Hematopoietic multipotent progenitor cell treated with erythropoietin and hydrocortisone succinate and interleukin-3 and kit ligand, for 8 days (in vitro differentiated cells): ENCODE results near the gene PGK2.
"Not testable (repeated sequence)": the region's sequence is repeated elsewhere in the genome, so short reads cannot be mapped to it uniquely, and the experiment has no call there.

Experiments used
- DNase-seq: peaks from one replicate; pipeline ENCODE4 v3.0.0-alpha.2; 2015

PGK2 gene

DNA sequence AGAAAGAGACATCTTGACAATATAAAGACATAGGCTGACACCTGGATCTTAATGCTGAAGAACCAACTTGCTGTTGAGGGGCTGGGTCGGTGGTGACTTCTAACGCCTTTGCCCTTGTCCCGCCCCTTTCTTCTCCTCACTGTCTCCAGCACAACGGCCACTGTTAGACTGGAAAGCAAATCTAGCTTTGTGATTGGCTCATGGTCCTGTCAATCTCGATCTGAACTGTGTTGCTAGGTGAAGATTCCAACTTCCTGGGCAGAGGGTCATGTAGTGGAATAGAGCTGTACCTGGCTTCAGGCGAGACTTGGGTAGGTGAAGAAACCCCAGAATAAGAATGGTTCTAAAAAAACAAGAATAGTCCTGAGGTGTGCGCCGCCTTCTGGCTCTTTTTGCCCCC is at the start of gene PGK2:
PGK2 (minus strand) TSS at position 110 of the 400 bp plus-strand sequence; CDS start at position 12, 98 bp downstream.
- DNase-seq: no peak

DNA sequence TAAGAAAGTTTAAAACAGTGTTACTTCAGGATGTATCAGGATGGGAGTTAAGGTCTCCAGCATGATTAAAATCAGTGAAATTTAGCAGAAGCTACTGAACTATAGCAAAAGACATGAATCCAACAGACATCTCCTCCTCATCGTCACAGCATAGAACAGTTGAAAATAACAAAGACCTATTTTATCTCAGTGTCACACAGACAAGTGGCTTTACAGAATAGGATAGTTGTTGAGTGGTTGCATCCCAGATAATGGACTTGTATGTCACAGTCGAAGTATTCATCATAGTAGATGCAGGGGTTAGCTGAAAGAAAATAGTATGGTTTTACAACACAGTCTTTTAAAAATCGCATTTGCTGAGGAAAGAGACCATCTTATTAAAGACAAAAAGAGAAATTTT is 48.1 kb upstream of the PGK2 start:
- DNase-seq: peak; percentile 52

DNA sequence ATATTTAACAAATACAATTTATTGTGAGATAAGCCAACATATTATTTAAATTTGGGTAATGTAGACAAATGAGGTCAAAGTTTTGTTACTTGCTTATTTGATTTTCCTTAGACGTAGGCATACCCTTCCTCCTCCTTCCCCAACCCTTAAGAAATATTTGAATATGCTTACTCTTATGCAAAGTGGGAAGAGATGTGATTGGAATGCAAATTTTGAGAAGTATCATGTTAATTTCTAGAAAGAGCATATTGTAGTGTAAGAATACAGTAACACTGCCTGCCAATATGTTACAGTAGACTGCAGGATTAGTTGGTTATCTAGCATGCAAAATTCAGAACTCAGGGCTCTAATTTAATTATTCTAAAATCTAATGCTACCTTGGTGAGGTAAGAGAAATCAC is 46.3 kb upstream of the PGK2 start:
- DNase-seq: no peak

DNA sequence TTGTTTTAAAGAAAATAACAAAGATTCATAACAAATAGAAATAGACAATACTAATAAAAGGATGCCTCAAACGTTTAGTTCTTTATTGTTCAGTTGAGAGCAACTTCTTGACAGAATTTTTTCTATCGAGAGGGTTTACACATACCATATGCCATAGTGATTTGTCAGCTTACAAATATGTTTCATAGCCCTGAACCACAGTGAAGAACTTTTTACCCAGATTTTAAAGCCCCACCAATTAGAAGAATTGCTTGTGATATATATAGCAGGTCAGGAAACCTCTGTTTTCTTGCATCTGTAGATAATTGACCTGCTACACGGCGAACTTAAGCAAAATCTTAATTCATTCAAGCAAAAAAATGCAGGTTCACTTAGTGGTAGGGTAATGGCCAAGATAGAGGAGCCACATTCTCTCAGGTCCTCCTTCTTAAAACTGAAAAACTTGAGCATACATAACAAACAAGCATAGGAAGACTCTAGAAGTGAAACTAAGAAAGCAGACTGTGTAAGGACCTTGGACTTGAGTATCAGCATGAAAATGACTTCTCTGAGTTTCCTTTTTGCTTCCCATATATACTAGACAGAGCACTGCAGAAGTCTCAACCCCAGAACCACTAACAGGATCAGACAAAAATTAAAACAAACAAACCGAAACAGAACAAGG is 39.8 kb upstream of the PGK2 start:
- peak; percentile 53 for DNase-seq

DNA sequence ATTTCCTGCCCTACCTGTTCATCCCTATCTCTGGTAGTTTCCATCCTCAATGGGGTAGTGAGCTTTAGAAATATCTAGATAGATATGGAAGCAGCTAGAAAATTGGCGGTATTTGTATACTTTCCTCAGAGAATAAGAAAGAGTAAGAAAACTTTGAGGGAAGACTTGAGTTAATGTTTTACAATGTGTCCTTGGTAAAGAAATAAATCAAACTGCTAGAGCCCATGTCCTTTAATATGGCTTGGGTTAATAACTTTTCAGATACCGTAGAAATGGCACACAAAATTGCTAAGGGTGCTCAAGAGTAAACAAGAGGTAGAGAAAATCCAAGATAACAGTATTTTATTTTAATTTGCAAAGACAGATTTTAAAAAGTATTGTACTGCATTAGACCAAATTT is 28.1 kb upstream of the PGK2 start:
- no peak for DNase-seq

DNA sequence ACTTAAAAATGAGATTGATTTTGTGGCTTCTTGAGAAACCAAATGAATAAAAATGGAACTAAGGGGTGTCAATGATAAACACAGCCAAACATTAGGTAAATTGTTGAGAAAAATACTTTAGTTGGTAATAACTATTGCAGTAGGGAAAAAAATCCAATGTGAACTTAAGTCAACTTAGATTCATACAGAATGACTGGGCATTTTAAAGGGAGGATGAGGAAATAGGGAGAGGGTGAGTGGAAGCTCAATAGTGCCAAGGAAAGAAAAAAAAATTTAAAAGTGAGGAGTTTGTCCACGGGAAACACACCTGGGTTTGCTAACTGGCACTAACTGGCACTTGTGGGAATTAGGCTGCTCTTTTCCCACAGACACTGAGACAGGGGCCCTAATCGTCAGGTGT is 26.2 kb upstream of the PGK2 start:
- no peak for DNase-seq

DNA sequence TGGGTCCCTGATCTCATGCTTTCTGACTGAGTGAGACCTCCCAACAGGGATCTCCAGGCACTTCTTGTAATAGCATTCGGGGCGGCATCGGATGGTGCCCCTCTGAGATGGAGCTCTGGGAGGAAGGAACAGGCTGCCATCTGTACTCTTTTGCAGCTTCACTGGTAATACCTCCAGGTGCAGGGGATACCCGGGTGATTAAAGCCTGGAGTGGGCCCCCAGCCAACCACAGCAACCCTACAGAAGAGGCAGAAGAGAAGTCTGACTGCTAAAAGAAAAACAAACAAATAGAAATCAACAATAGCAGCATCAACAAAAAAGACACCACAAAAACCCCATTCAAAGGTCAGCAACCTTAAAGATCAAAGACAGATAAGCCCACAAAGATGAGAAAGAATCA is 19.1 kb upstream of the PGK2 start:
- DNase-seq: no peak

DNA sequence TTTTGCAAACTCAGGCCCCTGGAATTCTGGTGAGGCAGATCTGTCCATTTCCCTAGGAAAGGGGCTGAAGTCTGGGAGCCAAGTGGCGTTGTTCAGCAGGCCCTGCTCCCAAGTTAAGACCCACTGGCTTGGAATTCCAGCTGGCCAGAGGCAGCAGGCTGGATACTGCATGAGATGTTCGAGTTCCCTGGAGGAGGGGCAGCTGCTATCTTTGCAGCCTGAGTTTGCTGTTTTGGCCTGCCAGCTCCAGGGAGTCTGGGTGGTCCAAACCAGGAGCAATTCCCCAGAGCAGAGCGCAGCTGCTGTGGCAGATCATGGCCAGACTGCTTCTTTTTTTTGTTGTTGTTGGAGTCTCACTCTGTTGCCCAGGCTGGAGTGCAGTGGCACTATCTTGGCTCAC is 18.2 kb upstream of the PGK2 start:
- DNase-seq: no peak

DNA sequence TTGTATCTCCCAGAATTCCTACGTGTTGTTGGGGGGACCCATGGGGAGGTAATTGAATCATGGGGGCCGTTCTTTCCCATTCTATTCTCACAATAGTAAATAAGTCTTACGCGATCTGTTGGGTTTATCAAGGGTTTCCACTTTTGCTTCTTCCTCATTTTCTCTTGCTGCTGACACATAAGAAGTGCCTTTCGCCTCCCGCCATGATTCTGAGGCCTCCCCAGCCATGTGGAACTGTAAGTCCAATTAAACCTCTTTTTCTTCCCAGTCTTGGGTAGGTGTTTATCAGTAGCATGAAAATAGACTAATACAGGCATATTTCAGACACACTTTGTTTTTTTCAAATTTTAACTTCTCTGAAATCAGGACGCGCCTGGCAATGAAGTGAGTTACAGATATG is 14.4 kb upstream of the PGK2 start:
- no peak for DNase-seq

DNA sequence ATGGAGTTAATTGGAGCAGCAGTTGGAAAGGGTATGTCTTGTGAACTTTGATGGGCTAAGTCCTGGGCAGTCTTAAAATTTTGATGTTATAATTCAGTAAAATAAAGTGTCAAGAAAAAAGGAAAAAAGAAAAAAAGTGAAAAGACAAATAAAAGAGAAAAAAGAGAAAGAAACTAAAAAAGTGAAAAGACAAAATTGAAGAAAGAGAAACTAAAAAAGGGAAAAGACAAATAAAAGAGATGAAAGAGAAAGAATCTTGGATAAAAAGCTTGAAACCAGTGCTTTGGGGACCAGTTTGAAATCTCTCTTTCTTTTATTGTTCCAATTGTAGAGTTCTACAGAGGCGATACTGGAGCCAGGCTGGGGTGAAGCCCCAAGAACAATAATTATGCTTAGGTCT is 12.0 kb upstream of the PGK2 start:
- no peak for DNase-seq

DNA sequence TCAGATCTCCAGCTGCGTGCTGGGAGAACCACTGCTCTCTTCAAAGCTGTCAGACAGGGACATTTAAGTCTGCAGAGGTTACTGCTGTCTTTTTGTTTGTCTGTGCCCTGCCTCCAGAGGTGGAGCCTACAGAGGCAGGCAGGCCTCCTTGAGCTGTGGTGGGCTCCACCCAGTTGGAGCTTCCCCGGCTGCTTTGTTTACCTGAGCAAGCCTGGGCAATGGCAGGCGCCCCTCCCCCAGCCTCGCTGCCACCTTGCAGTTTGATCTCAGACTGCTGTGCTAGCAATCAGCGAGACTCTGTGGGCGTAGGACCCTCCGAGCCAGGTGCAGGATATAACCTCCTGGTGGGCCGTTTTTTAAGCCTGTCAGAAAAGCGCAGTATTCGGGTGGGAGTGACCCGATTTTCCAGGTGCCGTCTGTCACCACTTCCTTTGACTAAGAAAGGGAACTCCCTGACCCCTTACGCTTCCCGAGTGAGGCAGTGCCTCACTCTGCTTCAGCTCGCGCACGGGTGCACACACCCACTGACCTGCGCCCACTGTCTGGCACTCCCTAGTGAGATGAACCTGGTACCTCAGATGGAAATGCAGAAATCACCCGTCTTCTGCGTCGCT is 9.9 kb upstream of the PGK2 start:
- not testable (repeated sequence) for DNase-seq

DNA sequence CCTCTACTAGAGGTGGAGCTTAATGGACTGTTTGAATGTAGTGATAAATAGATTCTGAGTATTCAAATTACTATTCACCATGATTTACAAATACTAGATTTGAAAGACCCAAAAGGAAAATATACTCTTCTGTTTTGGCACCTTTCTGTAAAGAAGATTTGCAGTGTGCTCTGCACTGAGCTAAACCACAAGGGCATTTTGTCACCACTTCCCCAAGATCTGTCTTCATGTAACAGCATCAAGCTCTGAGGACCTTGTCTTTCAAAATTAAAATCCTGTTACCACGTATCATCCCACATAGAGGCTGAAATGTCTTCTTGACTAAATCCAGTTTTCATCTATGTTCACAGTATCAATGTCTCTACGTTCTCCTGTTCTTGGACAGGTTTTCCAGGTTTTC is 3.3 kb upstream of the PGK2 start:
- DNase-seq: no peak

DNA sequence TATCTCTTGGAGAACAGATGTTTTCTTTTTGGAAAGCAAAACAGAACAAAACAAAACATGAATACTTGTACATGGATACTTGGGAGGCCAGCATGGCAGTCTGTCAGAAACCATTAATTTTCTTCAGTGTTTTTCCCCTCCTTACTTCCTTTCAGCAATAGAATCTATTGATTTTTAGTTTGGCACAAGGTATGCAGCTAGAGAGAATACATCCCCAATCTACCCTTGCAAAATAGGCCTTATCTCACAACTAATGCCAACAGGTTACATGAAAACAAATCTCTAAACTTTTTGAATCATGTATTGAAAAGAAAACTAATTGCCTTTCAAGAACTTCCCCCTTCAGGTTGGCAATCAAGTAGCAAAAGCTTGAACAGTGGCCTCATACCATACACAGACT is 2.8 kb downstream of the PGK2 start:
- no peak for DNase-seq

DNA sequence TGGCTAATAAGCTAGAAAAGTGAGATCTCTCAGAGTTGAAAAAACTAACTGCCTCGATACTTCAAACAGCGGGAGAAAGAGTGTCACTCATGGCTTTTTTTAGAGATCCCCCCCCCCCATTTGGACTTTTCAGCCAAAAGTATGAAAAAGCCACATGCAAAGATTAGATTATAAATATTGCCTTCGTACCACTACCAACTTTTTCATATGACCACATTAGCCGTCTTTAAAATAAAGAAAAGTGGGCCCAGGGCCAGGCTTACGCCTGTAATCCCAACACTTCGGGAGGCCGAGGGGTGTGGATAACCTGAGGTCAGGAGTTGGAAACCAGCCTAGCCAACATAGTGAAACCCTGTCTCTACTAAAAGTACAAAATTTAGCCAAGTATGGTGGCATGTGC is 4.4 kb downstream of the PGK2 start:
- peak; percentile 91 for DNase-seq

DNA sequence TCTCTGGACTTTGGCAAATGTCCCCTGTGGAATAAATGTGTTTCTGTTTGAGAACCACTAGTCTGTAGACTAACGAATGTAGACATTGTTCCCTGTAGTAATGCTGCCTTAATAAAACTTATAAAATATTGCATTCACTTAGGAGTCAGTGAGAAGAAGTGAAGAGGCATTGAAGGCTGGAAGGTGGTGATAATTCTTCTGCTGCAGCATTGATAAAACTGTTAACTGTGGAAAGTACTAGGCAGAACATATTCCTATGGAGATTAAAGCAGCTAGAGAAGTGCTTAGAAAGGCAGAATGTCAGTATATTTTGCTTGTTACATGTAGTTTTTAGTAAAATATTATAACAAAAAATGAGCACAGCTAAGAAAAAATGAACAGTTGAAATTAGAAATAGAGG is 4.8 kb downstream of the PGK2 start:
- DNase-seq: peak; percentile 94

DNA sequence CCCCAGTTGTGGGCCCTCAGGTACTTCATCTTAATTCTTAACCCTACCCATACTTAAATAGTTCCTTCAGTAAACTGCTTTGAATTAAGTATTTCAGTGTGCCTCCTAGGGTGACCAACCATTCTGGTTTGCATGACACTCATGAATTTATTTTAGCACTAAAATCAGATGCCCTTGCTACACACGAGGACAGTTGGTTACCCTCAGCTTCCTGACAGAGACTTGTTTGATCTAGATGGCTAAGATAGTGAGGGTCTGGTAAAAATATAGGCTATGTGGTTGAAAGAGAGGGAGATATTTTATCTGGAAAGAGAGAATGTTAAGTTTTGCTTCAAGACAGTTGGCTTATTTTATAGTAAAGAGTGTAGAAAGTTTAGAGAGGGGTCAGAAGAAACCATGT is 10.6 kb downstream of the PGK2 start:
- no peak for DNase-seq

DNA sequence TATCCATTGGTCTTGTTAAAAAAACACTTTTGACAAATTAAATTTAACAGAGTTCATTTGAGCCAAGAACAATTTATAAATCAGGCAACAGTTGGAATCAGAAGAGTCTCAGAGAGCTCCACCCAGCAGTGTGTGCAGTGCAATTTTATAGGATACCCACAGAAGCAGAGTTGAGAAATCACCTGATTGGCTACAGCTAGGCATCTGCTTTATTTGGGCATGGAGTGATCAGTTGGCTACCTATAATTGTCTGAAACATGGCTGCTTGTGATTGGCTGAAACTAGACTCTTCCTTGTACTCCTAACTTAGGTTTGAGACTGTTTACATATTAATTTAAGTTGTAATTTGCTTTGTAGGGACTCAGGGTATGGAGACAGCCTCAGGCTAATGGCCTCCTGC is 12.0 kb downstream of the PGK2 start:
- DNase-seq: no peak

DNA sequence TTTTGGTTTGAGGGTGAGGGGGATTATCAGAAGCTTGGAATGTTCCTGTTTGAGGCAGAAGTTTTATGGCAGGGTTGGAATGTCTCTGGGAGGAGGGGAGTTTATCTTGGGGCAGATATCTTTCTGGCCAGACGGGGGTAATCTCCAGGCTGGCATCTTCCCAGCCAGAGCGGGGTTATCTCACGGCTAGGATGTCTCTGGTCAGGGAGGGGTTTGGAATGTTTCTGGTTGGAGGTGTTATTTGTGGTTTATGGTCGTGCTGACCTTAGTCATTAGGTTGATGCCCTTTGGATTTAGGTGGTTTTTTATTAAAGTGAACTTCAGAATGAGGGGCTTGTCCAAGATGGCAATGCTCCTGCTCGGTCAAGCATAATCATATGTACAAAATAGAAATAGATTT is 14.8 kb downstream of the PGK2 start:
- DNase-seq: peak; percentile 57

DNA sequence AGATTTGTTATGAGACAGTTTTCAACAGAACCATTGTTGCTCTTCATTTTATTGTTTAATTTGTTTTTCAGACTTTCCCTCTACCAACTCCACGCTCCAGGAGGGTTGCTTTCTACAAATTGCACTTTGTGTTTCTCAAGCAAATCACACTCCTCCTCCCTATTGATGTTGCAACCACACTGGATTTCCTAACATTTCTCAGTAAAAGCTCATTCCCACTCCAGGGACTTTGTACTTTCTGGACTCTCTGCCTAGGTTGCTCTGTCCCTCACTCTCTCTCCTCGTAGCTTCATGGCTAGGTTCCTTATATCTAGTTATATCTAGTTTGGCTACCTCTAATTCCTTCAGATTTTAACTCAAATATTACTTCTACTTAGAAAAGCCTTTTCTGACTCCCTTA is 20.3 kb downstream of the PGK2 start:
- DNase-seq: no peak

DNA sequence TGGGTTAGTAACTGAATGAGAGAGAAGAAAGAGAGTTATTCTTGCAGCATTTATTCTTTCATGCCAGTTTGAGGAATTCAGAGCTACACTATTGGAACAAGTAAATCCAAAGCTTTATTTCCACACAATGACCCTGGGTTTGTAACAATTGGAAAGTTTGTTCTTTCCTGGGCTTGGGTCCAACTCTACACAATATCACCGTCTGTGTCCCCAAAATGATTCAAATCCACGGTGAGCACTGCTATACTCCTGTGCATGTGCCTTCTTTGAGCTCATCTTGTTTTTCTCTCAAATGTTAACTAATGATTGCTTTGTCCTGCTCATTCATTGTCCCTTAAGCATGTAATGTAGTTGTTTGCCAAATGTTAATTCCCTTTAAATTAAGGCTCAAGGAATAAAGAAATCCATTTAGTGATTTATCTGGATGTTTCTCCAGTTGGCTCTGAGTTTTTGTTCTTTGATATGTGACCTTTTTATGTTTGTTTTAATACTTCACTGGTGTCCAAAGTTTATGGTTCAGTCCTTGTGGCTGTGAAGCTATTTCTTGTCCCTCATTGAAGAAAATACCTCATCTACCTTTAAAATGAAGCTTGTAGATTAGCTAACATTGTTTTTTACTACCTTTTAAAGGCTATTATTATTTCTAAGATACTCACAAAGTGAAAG is 22.4 kb downstream of the PGK2 start:
- no peak for DNase-seq

DNA sequence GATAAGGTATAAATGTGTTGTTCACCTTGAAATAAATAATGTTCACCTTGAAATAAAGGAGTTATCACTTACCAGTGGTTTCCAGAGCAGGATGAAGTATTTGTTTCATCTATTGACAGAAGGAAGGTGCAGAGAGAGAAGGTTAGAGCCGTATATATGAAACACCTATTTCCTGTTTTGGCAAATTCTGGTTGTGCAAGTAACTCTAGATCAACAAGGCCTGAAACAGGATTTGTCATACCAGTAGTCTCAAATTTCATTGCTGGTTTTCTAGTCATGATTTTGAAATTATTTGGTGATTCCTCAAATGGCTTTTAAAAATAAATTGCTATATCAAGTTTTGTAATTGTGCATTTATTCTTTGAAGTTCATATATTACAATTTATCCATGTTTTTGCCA is 42.8 kb downstream of the PGK2 start, which contains the start of gene CRISP3:
CRISP3 (minus strand) TSS at position 130 of the 400 bp plus-strand sequence; CDS start at position 109, 21 bp downstream.
- no peak for DNase-seq

DNA sequence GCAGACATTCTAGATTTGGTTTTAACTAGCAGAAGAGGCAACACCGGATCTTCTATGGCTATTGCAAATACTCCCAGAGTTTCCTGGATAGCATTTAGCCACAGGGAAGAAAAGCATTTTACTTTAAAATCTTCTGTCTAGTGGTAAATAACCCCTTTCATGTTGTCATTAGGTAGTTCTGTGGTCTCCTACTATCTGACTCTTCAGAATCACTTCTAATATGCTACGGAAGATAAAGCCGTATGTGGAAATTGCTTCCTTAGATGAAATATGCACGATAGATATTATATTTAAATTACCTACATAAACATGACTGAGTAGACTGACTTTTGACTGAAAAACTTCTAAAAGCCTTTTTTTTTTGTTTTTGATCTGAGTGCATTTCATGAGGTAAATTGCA is 43.7 kb downstream of the PGK2 start:
- peak; percentile 59 for DNase-seq

DNA sequence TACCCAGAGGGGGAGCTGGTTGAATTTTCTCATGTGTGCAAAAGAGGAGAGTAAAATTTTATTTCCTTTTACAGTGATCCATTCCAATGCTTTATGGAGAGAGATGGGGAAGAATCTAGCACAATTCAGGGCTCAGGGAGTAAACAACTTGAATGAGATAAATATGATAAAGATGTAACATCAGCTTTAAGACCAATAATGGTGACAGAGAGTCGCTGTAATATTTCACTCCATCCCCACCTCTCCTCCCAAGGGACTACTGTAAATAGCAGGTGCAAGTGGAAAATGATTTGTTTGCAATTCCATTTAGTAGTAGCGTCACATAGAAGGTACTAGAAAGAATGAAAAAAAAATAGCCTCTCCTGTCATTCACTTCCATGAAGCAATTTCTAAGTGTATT is 47.7 kb downstream of the PGK2 start:
- no peak for DNase-seq

DNA sequence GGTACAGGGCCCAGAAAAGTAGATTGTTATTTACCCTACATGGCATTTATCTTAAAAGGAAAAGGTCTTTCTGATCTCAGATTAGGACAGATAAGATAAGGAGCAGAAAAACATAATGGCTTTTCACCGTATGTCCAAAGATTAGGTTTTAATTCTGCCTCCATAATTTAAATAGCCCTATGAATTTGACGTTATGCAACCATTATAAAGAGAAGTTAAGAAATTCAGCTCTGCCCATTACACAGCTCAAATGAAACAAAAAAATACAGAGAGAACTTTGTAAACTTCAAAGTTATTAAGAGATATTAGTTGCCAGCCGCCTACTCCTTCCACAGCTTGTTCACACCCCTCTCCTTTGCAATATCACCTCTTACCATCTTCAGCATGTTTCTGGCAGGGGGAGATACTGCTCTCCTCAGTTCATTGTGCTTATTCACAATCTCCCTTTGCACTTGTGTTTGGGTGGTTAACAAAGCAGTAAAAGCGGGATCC is 51.0 kb downstream of the PGK2 start:
- DNase-seq: peak; percentile 96
